HCT116 (cell line): ENCODE results near the gene SPACDR.

Experiments
- ATF3 ChIP-seq: IDR thresholded peaks from 2 replicates; pipeline ENCODE4 v1.6.1; 2012
- CTCF ChIP-seq, 3 experiments: fragments of 200-600 bp in 1 of 3; sonication (generic) in 1 of 3; IDR thresholded peaks in 2 of 3; conservative IDR thresholded peaks in 1 of 3; 2 replicates each; pipeline ENCODE4 v1.5.1; 2012 to 2017; ENCODE audit warnings: low read depth in 2 of 3, low read length in 2 of 3, antibody characterized with exemption in 1 of 3, borderline replicate concordance in 1 of 3, control low read depth in 1 of 3, mild to moderate bottlenecking in 1 of 3, mixed read lengths in 1 of 3, mixed run types in 1 of 3, moderate library complexity in 1 of 3; ENCODE audit not compliant: insufficient read depth in 1 of 3
- EGR1 ChIP-seq: IDR thresholded peaks from 2 replicates; pipeline ENCODE4 v1.6.1; 2012; ENCODE audit warnings: low read depth
- EZH2 ChIP-seq: fragments of 200-600 bp; sonication (generic); IDR thresholded peaks from 2 replicates; pipeline ENCODE4 v1.6.1; 2017; ENCODE audit warnings: antibody characterized with exemption, mixed run types
- EZH2phosphoT487 ChIP-seq: fragments of 200-600 bp; IDR thresholded peaks from 2 replicates; pipeline ENCODE4 v1.6.1; 2018; ENCODE audit warnings: antibody characterized with exemption, borderline replicate concordance
- MAX ChIP-seq: IDR thresholded peaks from 2 replicates; pipeline ENCODE4 v1.6.1; 2012
- POLR2A ChIP-seq: IDR thresholded peaks from 2 replicates; pipeline ENCODE4 v1.7.0; 2011; ENCODE audit warnings: borderline replicate concordance; ENCODE audit not compliant: insufficient read depth, insufficient read length; ENCODE audit errors: extremely low read depth
- POLR2AphosphoS5 ChIP-seq: IDR thresholded peaks from 2 replicates; pipeline ENCODE4 v1.6.1; 2011; ENCODE audit warnings: mild to moderate bottlenecking, low read depth, low read length, moderate library complexity
- RAD21 ChIP-seq: IDR thresholded peaks from 2 replicates; pipeline ENCODE4 v1.6.1; 2012; ENCODE audit warnings: low read depth, mild to moderate bottlenecking
- REST ChIP-seq: IDR thresholded peaks from 2 replicates; pipeline ENCODE4 v1.6.1; 2012; ENCODE audit warnings: low read depth
- SIN3A ChIP-seq: IDR thresholded peaks from 2 replicates; pipeline ENCODE4 v1.6.1; 2012; ENCODE audit warnings: low read depth
- SRF ChIP-seq: IDR thresholded peaks from 2 replicates; pipeline ENCODE4 v1.6.1; 2012; ENCODE audit warnings: low read depth
- YY1 ChIP-seq: IDR thresholded peaks from 2 replicates; pipeline ENCODE4 v1.6.1; 2011; ENCODE audit warnings: low read length, low read depth, moderate library complexity, mild to moderate bottlenecking; ENCODE audit not compliant: insufficient replicate concordance; ENCODE audit errors: extremely low read depth
- ZNF274 ChIP-seq: fragments of 200-500 bp; sonication (Bioruptor generic); IDR thresholded peaks from 2 replicates; pipeline ENCODE4 v1.6.1; 2014; ENCODE audit warnings: mild to moderate bottlenecking, low read depth, low read length, inconsistent platforms

- TF ChIP-seq POLR2A (no peak), CTCF (IDR thresholded peaks at IDR 0.05 in 2 of 3, conservative IDR thresholded peaks at IDR 0.05 in 1 of 3; ENCODE audit: borderline replicate concordance in 1 of 3, insufficient read depth in 1 of 3, low read depth in 2 of 3, low read length in 2 of 3) (no peak), EZH2phosphoT487 (no peak), RAD21 (no peak), EGR1 (no peak), REST (no peak), ATF3 (no peak), YY1 (no peak), MAX (no peak), SRF (no peak), ZNF274 (no peak), EZH2 (no peak), POLR2AphosphoS5 (no peak), SIN3A (no peak)
Observed at GRCh38 chr7:100441641-100442535, 22.2 kb downstream of the SPACDR start.
